DOHH2 (cell line): ENCODE measurements around the gene TUBB3.

Source experiments
- H3F3A ChIP-seq: fragments of 200-600 bp; sonication (generic), shearing (Covaris generic); 2 replicates; pipeline ENCODE4 v1.6.0; 2016; ENCODE audit warnings: antibody characterized with exemption, mild to moderate bottlenecking; ENCODE audit not compliant: control insufficient read depth, insufficient read depth
- H3K27ac ChIP-seq: fragments of 200-600 bp; sonication (generic); 2 replicates; pipeline ENCODE4 v1.5.1; 2014; ENCODE audit warnings: low read depth, mild to moderate bottlenecking, low read length, moderate library complexity
- H3K27me3 ChIP-seq: fragments of 200-600 bp; sonication (generic); 2 replicates; pipeline ENCODE4 v1.6.1; 2014; ENCODE audit warnings: mild to moderate bottlenecking, low read length, mixed read lengths; ENCODE audit not compliant: control insufficient read depth
- H3K36me3 ChIP-seq: fragments of 200-600 bp; sonication (generic); 2 replicates; pipeline ENCODE4 v1.6.1; 2014; ENCODE audit warnings: mild to moderate bottlenecking, low read length, moderate library complexity, mixed read lengths; ENCODE audit not compliant: control insufficient read depth
- H3K4me1 ChIP-seq: fragments of 200-600 bp; sonication (generic); 2 replicates; pipeline ENCODE4 v1.6.1; 2014; ENCODE audit warnings: mild to moderate bottlenecking, low read length, mixed read lengths; ENCODE audit not compliant: control insufficient read depth
- H3K4me2 ChIP-seq: fragments of 200-600 bp; sonication (generic); 2 replicates; pipeline ENCODE4 v1.6.0; 2014; ENCODE audit warnings: mild to moderate bottlenecking, low read length, moderate library complexity
- H3K4me3 ChIP-seq: fragments of 200-600 bp; sonication (generic); 2 replicates; pipeline ENCODE4 v1.5.1; 2014; ENCODE audit warnings: mild to moderate bottlenecking, low read length, mixed read lengths
- H3K79me2 ChIP-seq: fragments of 200-600 bp; sonication (generic); 2 replicates; pipeline ENCODE4 v1.6.1; 2014; ENCODE audit warnings: mild to moderate bottlenecking, low read length, mixed read lengths; ENCODE audit not compliant: control insufficient read depth
- H3K9me2 ChIP-seq: fragments of 200-600 bp; sonication (generic); replicated peaks from 2 replicates; pipeline ENCODE4 v1.6.1; 2014; ENCODE audit warnings: mild to moderate bottlenecking, low read length, mixed read lengths; ENCODE audit not compliant: control insufficient read depth
- H3K9me3 ChIP-seq: fragments of 200-600 bp; sonication (generic); 2 replicates; pipeline ENCODE4 v1.6.1; 2014; ENCODE audit warnings: antibody characterized with exemption, low read length, mixed read lengths; ENCODE audit not compliant: control insufficient read depth, insufficient read depth
- H4K20me1 ChIP-seq: fragments of 200-600 bp; sonication (generic); 2 replicates; pipeline ENCODE4 v1.6.0; 2014; ENCODE audit warnings: low read depth, mild to moderate bottlenecking, antibody characterized with exemption, low read length, moderate library complexity; ENCODE audit not compliant: control insufficient read depth, insufficient read depth
- CTCF ChIP-seq: fragments of 200-600 bp; sonication (generic); IDR thresholded peaks from one replicate; pipeline ENCODE4 v1.5.1; 2014; ENCODE audit warnings: antibody characterized with exemption, mild to moderate bottlenecking, low read depth, low read length; ENCODE audit not compliant: poor library complexity, severe bottlenecking
- EZH2phosphoT487 ChIP-seq: fragments of 200-600 bp; sonication (generic); IDR thresholded peaks from 2 replicates; pipeline ENCODE4 v1.6.1; 2017; ENCODE audit warnings: borderline replicate concordance, mild to moderate bottlenecking, antibody characterized with exemption, low read length, moderate library complexity, mixed read lengths

TUBB3 gene

GRCh38 chr16:89973654-89974335 is 50.7 kb downstream of the TUBB3 start:
- no peaks in the 10 kb centered on the region for H3K9me2 ChIP-seq
- TF ChIP-seq EZH2phosphoT487 (no peak), CTCF (no peak)
- H3K4me1 ChIP-seq, result peaks cover 51% of the 10 kb centered on the region
- peaks cover 26% of the 10 kb centered on the region for H3K36me3 ChIP-seq
- H3K4me3 ChIP-seq, result peak overlapping the region; percentile 86
- H3K27me3 ChIP-seq, result no peaks in the 10 kb centered on the region
- peaks cover 20% of the 10 kb centered on the region for H3F3A ChIP-seq
- peaks cover 15% of the 10 kb centered on the region; the same call in 1 of the 2 replicates for H4K20me1 ChIP-seq
- H3K79me2 ChIP-seq, result peaks cover 64% of the 10 kb centered on the region
- H3K4me2 ChIP-seq, result peak overlapping the region; percentile 96
- H3K27ac ChIP-seq, result 0 out of 2 replicates have a peak overlapping the region, but pooled peaks have one; percentile 36
- H3K9me3 ChIP-seq, result no peaks in the 10 kb centered on the region

GRCh38 chr16:89974870-89975269 is 51.7 kb downstream of the TUBB3 start:
- H3F3A ChIP-seq, result peaks cover 12% of the 10 kb centered on the region
- H3K27me3 ChIP-seq, result no peaks in the 10 kb centered on the region
- H3K4me3 ChIP-seq, result 0 out of 2 replicates have a peak overlapping the region, but pooled peaks have one; percentile 86
- no peak for TF ChIP-seq CTCF
- TF ChIP-seq EZH2phosphoT487, result no peak
- H3K9me2 ChIP-seq, result no peaks in the 10 kb centered on the region
- H3K36me3 ChIP-seq, result peaks cover 35% of the 10 kb centered on the region
- peaks cover 43% of the 10 kb centered on the region for H3K4me1 ChIP-seq
- H3K4me2 ChIP-seq, result peak overlapping the region; percentile 96
- no peaks in the 10 kb centered on the region for H3K9me3 ChIP-seq
- H3K27ac ChIP-seq, result no peak overlapping the region
- peaks cover 15% of the 10 kb centered on the region; the same call in 1 of the 2 replicates for H4K20me1 ChIP-seq
- H3K79me2 ChIP-seq, result peaks cover 64% of the 10 kb centered on the region

GRCh38 chr16:89981414-89981813 is 58.3 kb downstream of the TUBB3 start:
- Histone ChIP-seq H3K4me2 (no peak overlapping the region), H3K79me2 (peaks cover 27% of the 10 kb centered on the region), H3K27ac (no peak overlapping the region), H3K27me3 (no peaks in the 10 kb centered on the region), H3K9me3 (no peaks in the 10 kb centered on the region), H4K20me1 (peaks cover 5% of the 10 kb centered on the region; the same call in 1 of the 2 replicates), H3K9me2 (no peaks in the 10 kb centered on the region), H3K4me3 (no peak overlapping the region), H3F3A (no peaks in the 10 kb centered on the region), H3K4me1 (no peaks in the 10 kb centered on the region), H3K36me3 (peaks cover 79% of the 10 kb centered on the region)
- TF ChIP-seq CTCF, result no peak
- TF ChIP-seq EZH2phosphoT487, result no peak
